BLaER1 treated with 17β-estradiol and CSF1 and Interleukin-3, amounts not matched to agents 10 nM and 100 nM (cell line): ENCODE data around the gene CRKL.

Experiments used
- H3K27ac ChIP-seq, 11 experiments: shearing (Covaris generic); formaldehyde crosslinking; 2 replicates each; pipeline ENCODE4 v1.8.1; 2022
- H3K27me3 ChIP-seq, 11 experiments: shearing (Covaris generic); formaldehyde crosslinking; 2 replicates each; pipeline ENCODE4 v1.8.1; 2022
- H3K36me3 ChIP-seq, 11 experiments: shearing (Covaris generic); formaldehyde crosslinking; 2 replicates each; pipeline ENCODE4 v1.8.1; 2022
- H3K4me1 ChIP-seq, 10 experiments: shearing (Covaris generic); formaldehyde crosslinking; 2 replicates each; pipeline ENCODE4 v1.8.1; 2022
- H3K4me2 ChIP-seq, 11 experiments: shearing (Covaris generic); formaldehyde crosslinking; 2 replicates each; pipeline ENCODE4 v1.8.1; 2022
- H3K4me3 ChIP-seq, 10 experiments: shearing (Covaris generic); formaldehyde crosslinking; 2 replicates each; pipeline ENCODE4 v1.8.1; 2022
- H3K9ac ChIP-seq, 11 experiments: shearing (Covaris generic); formaldehyde crosslinking; 2 replicates each; pipeline ENCODE4 v1.8.1; 2022
- H3K9me3 ChIP-seq, 11 experiments: shearing (Covaris generic); formaldehyde crosslinking; replicated peaks in 1 of 11; 2 replicates each; pipeline ENCODE4 v1.8.1; 2022
- H4K20me1 ChIP-seq, 11 experiments: shearing (Covaris generic); formaldehyde crosslinking; 2 replicates each; pipeline ENCODE4 v1.8.1; 2022
- Cebpa-rat ChIP-seq, 11 experiments: shearing (Covaris generic); IDR thresholded peaks; 2 replicates each; pipeline ENCODE4 v1.8.1; 2022

CRKL gene

DNA sequence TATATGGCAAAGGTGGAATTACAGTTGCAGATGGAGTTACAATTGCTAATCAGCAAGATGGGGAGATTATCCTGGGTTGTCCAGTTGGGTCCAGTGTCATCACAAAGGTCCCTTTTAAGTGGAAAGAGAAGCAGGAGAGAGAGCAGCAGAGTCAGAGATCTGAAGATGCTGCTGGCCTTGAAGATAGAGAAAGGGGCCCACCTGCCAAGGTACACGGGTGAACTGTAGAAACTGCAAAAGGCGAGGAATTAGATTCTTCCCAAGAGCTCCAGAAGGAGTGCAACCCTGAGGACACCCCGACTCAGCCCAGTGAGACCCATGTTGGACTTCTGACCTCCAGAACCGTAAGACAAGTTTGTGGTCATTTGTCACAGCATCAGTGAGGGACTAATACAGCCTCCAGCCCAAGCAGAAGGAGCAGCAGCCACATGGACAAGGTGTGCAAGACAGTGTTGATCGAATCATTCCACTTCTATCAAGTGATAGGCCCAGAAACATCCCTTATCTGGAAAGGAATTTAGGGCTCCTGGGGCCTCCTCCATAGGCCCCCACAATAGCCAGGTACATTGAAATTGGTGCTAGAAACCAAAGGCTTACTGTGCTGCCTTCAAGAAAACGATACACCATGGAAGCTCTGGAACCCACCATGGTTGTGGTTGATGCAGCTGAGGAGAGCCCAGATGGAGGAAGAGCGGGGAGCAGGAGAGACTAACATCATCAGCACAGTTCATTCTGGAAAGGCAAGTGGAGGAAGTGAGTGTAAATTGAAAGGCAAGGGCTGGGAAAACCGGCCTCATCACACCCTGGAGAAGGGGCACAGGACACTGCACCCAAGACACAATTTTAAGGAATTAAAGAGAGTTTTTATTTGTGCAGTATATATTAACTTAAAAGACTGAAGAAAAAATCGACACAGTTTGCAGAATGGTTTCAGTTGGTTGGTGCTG lies 35.1 kb upstream of the CRKL start:
- peaks cover 0 to 31% (median 0%) of the 10 kb centered on the region in 11 experiments; a peak in 6 of 22 replicates for H4K20me1 ChIP-seq
- H3K36me3 ChIP-seq, result peaks cover 66 to 100% (median 78%) of the 10 kb centered on the region in 11 experiments
- TF ChIP-seq Cebpa-rat (IDR thresholded peaks at IDR 0.05), result no peak
- no peaks in the 10 kb centered on the region for H3K9me3 ChIP-seq
- no peak overlapping the region for H3K4me3 ChIP-seq
- no peak overlapping the region for H3K9ac ChIP-seq
- H3K27me3 ChIP-seq, result no peaks in the 10 kb centered on the region
- no peak overlapping the region for H3K27ac ChIP-seq
- H3K4me1 ChIP-seq, result no peaks in the 10 kb centered on the region
- no peak overlapping the region for H3K4me2 ChIP-seq

DNA sequence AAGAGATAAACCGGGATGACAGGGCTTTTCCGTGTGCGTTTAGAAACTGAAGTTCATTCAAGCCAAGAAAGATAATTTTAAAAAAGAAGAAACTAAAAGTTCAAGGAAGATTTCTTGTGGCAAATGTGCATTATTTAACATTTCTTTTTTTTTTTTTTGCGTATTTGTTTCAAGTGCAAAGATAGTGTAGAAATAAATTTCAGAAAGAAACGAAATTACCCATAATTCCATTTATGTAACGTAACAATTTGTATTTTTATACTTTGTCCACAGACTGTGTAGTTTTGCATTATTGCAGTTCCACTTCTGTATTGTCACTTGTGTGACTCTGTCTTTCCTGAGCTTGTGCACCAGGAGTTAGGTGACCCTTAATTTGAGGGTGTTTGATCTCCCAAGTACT lies 34.4 kb upstream of the CRKL start:
- no peaks in the 10 kb centered on the region for H3K9me3 ChIP-seq
- no peak overlapping the region for H3K4me3 ChIP-seq
- peaks cover 70 to 100% (median 78%) of the 10 kb centered on the region in 11 experiments for H3K36me3 ChIP-seq
- H3K9ac ChIP-seq, result no peak overlapping the region
- H3K4me1 ChIP-seq, result no peaks in the 10 kb centered on the region
- H3K4me2 ChIP-seq, result no peak overlapping the region
- peaks cover 0 to 31% (median 0%) of the 10 kb centered on the region in 11 experiments; a peak in 6 of 22 replicates for H4K20me1 ChIP-seq
- no peaks in the 10 kb centered on the region for H3K27me3 ChIP-seq
- TF ChIP-seq Cebpa-rat (IDR thresholded peaks at IDR 0.05), result no peak
- H3K27ac ChIP-seq, result no peak overlapping the region

DNA sequence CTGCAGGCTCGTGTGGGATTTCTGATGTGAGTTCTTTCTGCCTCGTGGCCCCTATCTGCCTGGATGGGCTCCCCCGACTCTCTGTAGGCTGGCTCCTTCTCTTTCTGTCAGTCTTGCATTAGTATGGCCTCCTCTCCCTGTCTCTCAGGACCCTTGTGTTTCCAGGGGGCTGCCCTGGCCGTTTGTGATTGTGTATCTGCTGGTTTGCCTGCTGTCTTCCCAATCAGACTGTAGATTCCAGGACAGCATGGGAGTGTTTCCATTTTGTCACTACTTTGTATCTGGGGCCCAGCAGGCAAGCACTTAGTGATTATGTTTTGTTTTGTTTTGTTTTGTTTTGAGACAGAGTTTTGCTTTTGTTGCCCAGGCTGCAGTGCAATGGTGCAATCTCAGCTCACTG lies 32.8 kb upstream of the CRKL start:
- Histone ChIP-seq H3K9me3 (no peaks in the 10 kb centered on the region), H3K27ac (no peak overlapping the region), H3K4me3 (no peak overlapping the region), H3K36me3 (peaks cover 78 to 100% (median 91%) of the 10 kb centered on the region in 11 experiments), H3K4me1 (no peaks in the 10 kb centered on the region), H3K9ac (no peak overlapping the region), H3K27me3 (no peaks in the 10 kb centered on the region), H4K20me1 (peaks cover 0 to 31% (median 0%) of the 10 kb centered on the region in 11 experiments; a peak in 7 of 22 replicates), H3K4me2 (no peak overlapping the region)
- TF ChIP-seq Cebpa-rat (IDR thresholded peaks at IDR 0.05), result no peak

DNA sequence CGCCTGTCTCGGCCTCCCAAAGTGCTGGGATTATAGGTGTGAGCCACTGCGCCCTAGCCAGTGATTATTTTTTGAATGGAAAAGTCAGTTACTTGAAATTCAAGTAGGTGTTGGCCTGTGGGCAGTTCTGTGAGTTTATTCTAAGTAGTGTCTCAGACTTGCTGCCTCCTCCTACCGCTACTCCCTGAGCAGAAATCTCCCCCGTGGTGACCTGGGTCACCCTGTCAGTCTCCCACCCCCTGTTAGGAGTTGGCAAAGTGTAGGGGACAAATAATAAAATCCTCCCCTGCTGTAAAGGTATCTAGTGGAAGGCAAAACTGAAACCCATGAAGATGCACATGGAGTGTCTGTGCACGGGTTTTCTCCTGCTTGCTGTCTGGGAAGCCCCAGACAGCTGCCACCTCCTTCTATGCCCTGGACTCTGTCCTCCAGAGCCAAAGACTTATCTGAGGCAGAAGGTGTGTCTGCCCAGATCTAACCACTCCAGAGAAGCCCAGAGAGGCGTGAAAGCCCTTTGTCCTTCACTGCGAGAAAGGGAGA lies 32.1 kb upstream of the CRKL start:
- peaks cover 0 to 31% (median 0%) of the 10 kb centered on the region in 11 experiments; a peak in 7 of 22 replicates for H4K20me1 ChIP-seq
- no peak overlapping the region for H3K9ac ChIP-seq
- H3K27ac ChIP-seq, result no peak overlapping the region
- H3K9me3 ChIP-seq, result no peaks in the 10 kb centered on the region
- H3K4me1 ChIP-seq, result no peaks in the 10 kb centered on the region
- no peaks in the 10 kb centered on the region for H3K27me3 ChIP-seq
- peaks cover 85 to 100% (median 96%) of the 10 kb centered on the region in 11 experiments for H3K36me3 ChIP-seq
- no peak overlapping the region for H3K4me3 ChIP-seq
- no peak for TF ChIP-seq Cebpa-rat (IDR thresholded peaks at IDR 0.05)
- no peak overlapping the region for H3K4me2 ChIP-seq

DNA sequence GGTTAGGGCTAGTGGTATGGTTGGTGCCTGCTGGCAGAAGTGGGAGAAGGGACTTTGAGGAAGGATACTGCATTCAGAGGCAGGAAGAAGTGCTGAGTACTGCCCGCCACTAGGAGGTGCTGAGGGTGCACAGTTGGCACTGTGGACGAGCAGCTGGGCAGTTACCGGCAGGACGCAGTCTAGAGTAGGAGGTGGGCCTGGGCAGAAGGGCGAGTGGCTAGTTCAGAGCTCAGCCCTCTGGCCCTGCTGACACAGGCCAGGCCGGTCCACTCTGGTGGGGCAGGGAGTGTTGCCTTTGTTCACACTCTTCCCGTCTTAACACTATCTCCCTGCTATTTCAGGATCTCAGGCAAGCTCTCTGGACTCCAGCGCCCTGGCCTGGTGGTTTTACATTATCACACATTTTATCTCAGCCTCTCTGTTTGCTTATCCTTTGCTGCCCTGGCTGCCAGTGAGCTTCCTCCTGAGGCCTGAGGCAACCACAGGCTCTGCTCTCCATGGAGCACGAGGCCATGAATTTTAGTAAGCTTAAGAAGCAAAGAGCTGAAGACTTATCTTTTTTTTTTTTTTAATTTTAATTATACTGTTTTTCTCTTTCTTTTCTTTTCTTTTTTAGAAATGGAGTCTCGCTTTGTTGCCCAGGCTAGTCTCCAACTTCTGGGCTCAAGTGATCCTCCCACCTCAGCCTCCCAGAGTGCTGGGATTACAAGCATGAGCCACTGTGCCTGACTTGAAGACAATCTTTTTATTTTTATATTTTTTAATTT lies 31.5 kb upstream of the CRKL start:
- TF ChIP-seq Cebpa-rat (IDR thresholded peaks at IDR 0.05), result no peak
- H3K27ac ChIP-seq, result no peak overlapping the region

DNA sequence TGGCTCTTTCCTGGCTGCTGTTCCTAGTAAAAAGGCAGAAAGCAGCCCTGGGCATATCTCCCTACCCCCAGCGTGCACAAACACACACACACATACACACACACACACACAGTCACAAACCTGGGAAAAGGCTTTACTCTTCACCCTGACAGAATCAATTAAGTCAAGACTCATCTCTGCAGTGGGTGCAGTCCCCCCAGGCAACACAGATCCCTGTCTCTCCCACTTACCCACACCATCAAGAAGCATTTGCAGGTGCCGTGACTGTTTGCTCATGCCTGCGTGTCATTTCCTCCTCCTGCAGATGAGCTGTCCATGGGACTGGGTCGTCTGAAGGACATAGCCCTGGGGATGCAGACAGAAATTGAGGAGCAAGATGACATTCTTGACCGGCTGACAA lies 29.8 kb upstream of the CRKL start:
- H3K9me3 ChIP-seq, result no peaks in the 10 kb centered on the region
- no peaks in the 10 kb centered on the region for H3K4me1 ChIP-seq
- no peak overlapping the region for H3K4me2 ChIP-seq
- TF ChIP-seq Cebpa-rat (IDR thresholded peaks at IDR 0.05), result no peak
- no peaks in the 10 kb centered on the region for H3K27me3 ChIP-seq
- peaks cover 0 to 17% (median 0%) of the 10 kb centered on the region in 11 experiments; a peak in 7 of 22 replicates for H4K20me1 ChIP-seq
- no peak overlapping the region for H3K9ac ChIP-seq
- H3K27ac ChIP-seq, result no peak overlapping the region
- H3K36me3 ChIP-seq, result peaks cover 67 to 86% (median 76%) of the 10 kb centered on the region in 11 experiments
- H3K4me3 ChIP-seq, result no peak overlapping the region

More for the DNA sequence above, 31.5 kb upstream of the CRKL start:
- Histone ChIP-seq H3K36me3 (peaks cover 83 to 100% (median 93%) of the 10 kb centered on the region in 11 experiments), H3K4me2 (no peak overlapping the region), H3K9ac (no peak overlapping the region), H3K9me3 (no peaks in the 10 kb centered on the region), H3K4me1 (no peaks in the 10 kb centered on the region), H4K20me1 (peaks cover 0 to 30% (median 0%) of the 10 kb centered on the region in 11 experiments; a peak in 7 of 22 replicates), H3K27me3 (no peaks in the 10 kb centered on the region), H3K4me3 (no peak overlapping the region)

DNA sequence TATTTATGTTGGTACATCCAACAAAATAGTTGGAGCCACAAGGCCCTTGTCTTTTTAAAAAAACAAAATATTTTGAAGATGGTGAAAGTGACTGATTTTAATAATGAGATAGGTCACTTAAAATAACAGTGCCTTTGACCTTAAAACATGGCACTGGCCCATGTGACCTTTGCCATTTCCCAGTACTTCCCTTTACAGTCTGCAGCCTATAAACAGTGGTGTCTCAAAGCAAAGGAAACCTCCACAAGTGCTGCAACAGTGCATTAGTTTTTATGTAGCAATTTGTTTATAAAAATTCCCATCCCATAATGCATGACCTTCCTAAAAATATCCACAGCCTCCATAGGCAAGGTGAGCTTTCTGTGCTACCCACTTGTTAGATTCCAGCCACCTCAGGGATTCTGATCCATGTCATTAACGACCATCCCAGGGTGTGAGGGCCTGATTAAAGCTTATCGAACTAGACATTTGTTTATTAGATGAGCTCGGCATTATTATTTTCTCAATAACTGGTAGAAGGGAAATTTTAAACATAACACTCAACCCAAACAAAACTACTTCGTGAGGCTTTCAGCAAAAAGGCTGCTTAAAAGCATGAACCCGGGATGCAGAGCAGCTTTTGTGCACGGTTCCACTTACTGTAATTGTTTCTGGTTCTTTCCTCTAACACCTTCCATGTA lies 28.0 kb upstream of the CRKL start:
- H3K27ac ChIP-seq, result no peak overlapping the region
- H3K36me3 ChIP-seq, result peaks cover 52 to 68% (median 61%) of the 10 kb centered on the region in 11 experiments
- H3K27me3 ChIP-seq, result no peaks in the 10 kb centered on the region
- TF ChIP-seq Cebpa-rat (IDR thresholded peaks at IDR 0.05), result no peak
- H3K4me1 ChIP-seq, result no peaks in the 10 kb centered on the region
- H3K9me3 ChIP-seq, result no peaks in the 10 kb centered on the region
- no peak overlapping the region for H3K9ac ChIP-seq
- H3K4me3 ChIP-seq, result no peak overlapping the region
- H3K4me2 ChIP-seq, result no peak overlapping the region
- H4K20me1 ChIP-seq, result peaks cover 0 to 15% (median 0%) of the 10 kb centered on the region in 11 experiments; a peak in 7 of 22 replicates

DNA sequence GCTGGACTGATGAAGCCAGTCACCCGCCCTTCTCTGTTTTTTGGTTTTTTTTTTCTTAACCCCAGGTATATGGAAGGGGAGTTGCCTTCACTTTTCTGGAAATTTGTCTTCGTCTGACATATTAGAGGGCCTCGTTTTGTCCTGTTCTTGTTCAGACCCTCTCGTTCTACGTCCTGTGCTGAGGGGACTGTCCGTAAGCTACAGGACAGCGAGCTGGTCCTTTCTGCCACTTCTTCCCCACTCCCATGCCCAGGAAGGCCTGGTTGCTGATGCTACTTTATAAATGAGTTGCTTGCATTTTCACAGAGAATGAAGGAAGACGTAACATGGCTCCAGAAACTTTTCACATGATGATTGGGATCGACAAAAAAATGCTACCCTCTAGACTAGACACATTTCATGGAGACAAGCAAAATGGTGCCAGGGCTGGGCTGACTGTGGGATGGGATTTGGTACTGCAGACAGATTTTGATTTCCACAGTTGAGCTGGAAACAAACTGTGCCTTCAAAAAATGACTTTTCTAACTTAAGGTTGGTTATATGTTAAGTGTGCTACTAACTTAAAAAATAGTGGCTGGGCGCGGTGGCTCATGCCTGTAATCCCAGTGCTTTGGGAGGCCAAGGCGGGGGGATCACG lies 27.2 kb upstream of the CRKL start:
- Histone ChIP-seq H3K36me3 (peaks cover 44 to 59% (median 52%) of the 10 kb centered on the region in 11 experiments), H3K27ac (no peak overlapping the region), H3K4me3 (no peak overlapping the region), H3K4me1 (no peaks in the 10 kb centered on the region), H3K9me3 (no peaks in the 10 kb centered on the region), H3K4me2 (no peak overlapping the region), H3K27me3 (no peaks in the 10 kb centered on the region), H4K20me1 (peaks cover 0 to 8% (median 0%) of the 10 kb centered on the region in 11 experiments; a peak in 6 of 22 replicates), H3K9ac (no peak overlapping the region)
- TF ChIP-seq Cebpa-rat (IDR thresholded peaks at IDR 0.05), result no peak
